PC-9 (cell line): ENCODE results near the gene ROR2. TPM values are rescaled to one million over a fixed set of nuclear protein-coding genes. Genes with fewer than 3 reads are reported as not detected.

ENCODE experiments used
- BruUV-seq: library from RNA; stranded (reverse); fragments of 400-500 nt; replicated peaks from 2 replicates; lab custom pipeline; 2021; lab: Mats Ljungman, UMichigan
- CTCF ChIA-PET: fragments of 300-600 bp; sonication (Branson Sonifier 250); formaldehyde crosslinking; loops from one replicate; lab custom pipeline; 2022; ENCODE audit warnings: antibody characterized with exemption; lab: Charles Lee
- POLR2A ChIA-PET: fragments of 300-600 bp; sonication (Branson Sonifier 250); formaldehyde crosslinking; loops from one replicate; lab custom pipeline; 2022; ENCODE audit warnings: antibody characterized with exemption; ENCODE audit not compliant: unreplicated experiment; lab: Charles Lee
- DNase-seq, 2 experiments: peaks; one replicate each; pipeline versions ENCODE4 v3.0.0 to v3.0.0-alpha.2; 2015 to 2022; ENCODE audit warnings: mixed read lengths in 1 of 2
- H2AFZ ChIP-seq: fragments of 200-600 bp; sonication (generic); 2 replicates; pipeline ENCODE4 v1.8.1; 2017; ENCODE audit warnings: antibody characterized with exemption
- H3F3A ChIP-seq: fragments of 200-600 bp; sonication (generic); 2 replicates; pipeline ENCODE4 v1.8.1; 2017; ENCODE audit warnings: antibody characterized with exemption, mild to moderate bottlenecking, low read depth; ENCODE audit not compliant: insufficient read depth
- H3K27ac ChIP-seq: fragments of 200-600 bp; sonication (generic); 2 replicates; pipeline ENCODE4 v1.6.1; 2016; ENCODE audit warnings: mixed run types
- H3K27me3 ChIP-seq: fragments of 200-600 bp; sonication (generic); 2 replicates; pipeline ENCODE4 v1.6.1; 2016; ENCODE audit warnings: low read depth, mixed run types; ENCODE audit not compliant: insufficient read depth
- H3K36me3 ChIP-seq: fragments of 200-600 bp; sonication (generic); 2 replicates; pipeline ENCODE4 v1.6.1; 2016; ENCODE audit warnings: low read depth, mixed run types
- H3K4me1 ChIP-seq: fragments of 200-600 bp; sonication (generic); replicated peaks from 2 replicates; pipeline ENCODE4 v1.6.1; 2016; ENCODE audit warnings: mixed run types; ENCODE audit not compliant: insufficient read depth
- H3K4me2 ChIP-seq: fragments of 200-600 bp; sonication (generic); 2 replicates; pipeline ENCODE4 v1.6.1; 2017; ENCODE audit warnings: mixed run types
- H3K4me3 ChIP-seq: fragments of 200-600 bp; sonication (generic); 2 replicates; pipeline ENCODE4 v1.6.1; 2016; ENCODE audit warnings: mixed run types
- H3K79me2 ChIP-seq: fragments of 200-600 bp; sonication (generic); 2 replicates; pipeline ENCODE4 v1.6.1; 2017; ENCODE audit warnings: low read depth, mixed run types
- H3K9me2 ChIP-seq: fragments of 200-600 bp; sonication (generic); 2 replicates; pipeline ENCODE4 v1.8.1; 2017; ENCODE audit warnings: mild to moderate bottlenecking; ENCODE audit not compliant: insufficient read depth
- H3K9me3 ChIP-seq: fragments of 200-600 bp; sonication (generic); 2 replicates; pipeline ENCODE4 v1.8.1; 2016; ENCODE audit warnings: low read depth; ENCODE audit not compliant: insufficient read depth
- H4K20me1 ChIP-seq: fragments of 200-600 bp; sonication (generic); 2 replicates; pipeline ENCODE4 v1.8.1; 2017; ENCODE audit not compliant: insufficient read depth
- CTCF ChIP-seq: fragments of 200-600 bp; sonication (generic); conservative IDR thresholded peaks from 2 replicates; pipeline ENCODE4 v1.6.1; 2017; ENCODE audit warnings: mixed run types, antibody characterized with exemption, mild to moderate bottlenecking, moderate library complexity
- EZH2 ChIP-seq: fragments of 200-600 bp; sonication (generic); IDR thresholded peaks from 2 replicates; pipeline ENCODE4 v1.8.0; 2017; ENCODE audit warnings: antibody characterized with exemption, low read depth
- intact Hi-C: fragments of 100-400 bp; cut with micrococcal nuclease; formaldehyde crosslinking; loops from one replicate; pipeline ENCODE4 v1.10.0; 2022; ENCODE audit not compliant: unreplicated experiment
- total RNA-seq: library from RNA; stranded (reverse); gene quantifications from 2 replicates; pipeline ENCODE4 v1.2.3, GENCODE V29; 2021

ROR2 gene
- total RNA-seq, 1 experiment from 2014 or later = not detected

- Histone ChIP-seq H3K4me3 (no peak overlapping the region), H2AFZ (no peak overlapping the region), H3K4me1 (no peaks in the 10 kb centered on the region), H3K4me2 (no peak overlapping the region), H3F3A (no peaks in the 10 kb centered on the region), H3K27ac (no peak overlapping the region), H3K27me3 (peaks cover 67% of the 10 kb centered on the region), H4K20me1 (no peaks in the 10 kb centered on the region), H3K79me2 (no peaks in the 10 kb centered on the region), H3K36me3 (no peaks in the 10 kb centered on the region), H3K9me2 (no peaks in the 10 kb centered on the region), H3K9me3 (no peaks in the 10 kb centered on the region)
- no peak for DNase-seq
- ChIA-PET CTCF (no interaction called here), POLR2A (no interaction called here)
- no TSS peak for BruUV-seq
- intact Hi-C loops = no loop called here
- TF ChIP-seq EZH2 = no peak
- no peak for TF ChIP-seq CTCF
These were observed 94.8 kb downstream of the ROR2 start for GRCh38 chr9:91855196-91855595.

- DNase-seq = no peak
- no TSS peak for BruUV-seq
- ChIA-PET POLR2A (no interaction called here), CTCF (no interaction called here)
- Histone ChIP-seq H3F3A (no peaks in the 10 kb centered on the region), H2AFZ (no peak overlapping the region), H3K36me3 (no peaks in the 10 kb centered on the region), H3K9me2 (no peaks in the 10 kb centered on the region), H4K20me1 (no peaks in the 10 kb centered on the region), H3K79me2 (no peaks in the 10 kb centered on the region), H3K27ac (no peak overlapping the region), H3K27me3 (peaks cover 80% of the 10 kb centered on the region), H3K9me3 (no peaks in the 10 kb centered on the region), H3K4me2 (no peak overlapping the region), H3K4me1 (no peaks in the 10 kb centered on the region), H3K4me3 (no peak overlapping the region)
- TF ChIP-seq EZH2 = no peak
- TF ChIP-seq CTCF = no peak
- intact Hi-C loops = no loop called here
These were observed 97.2 kb downstream of the ROR2 start for GRCh38 chr9:91852801-91853347.

GRCh38 chr9:91849694-91850093, 100.3 kb downstream of the ROR2 start:
- TF ChIP-seq EZH2 (no peak), CTCF (no peak)
- Histone ChIP-seq H3K27ac (no peak overlapping the region), H3K4me1 (no peaks in the 10 kb centered on the region), H3K27me3 (peaks cover 89% of the 10 kb centered on the region), H3K36me3 (no peaks in the 10 kb centered on the region), H3K79me2 (no peaks in the 10 kb centered on the region), H3K9me2 (no peaks in the 10 kb centered on the region), H3F3A (no peaks in the 10 kb centered on the region), H3K4me3 (no peak overlapping the region), H4K20me1 (no peaks in the 10 kb centered on the region), H3K4me2 (no peak overlapping the region), H3K9me3 (no peaks in the 10 kb centered on the region), H2AFZ (no peak overlapping the region)
- intact Hi-C loops = no loop called here
- POLR2A ChIA-PET = no interaction called here
- BruUV-seq = no TSS peak
- CTCF ChIA-PET = no interaction called here
- DNase-seq = no peak
